ENCODE data around the gene GALNTL6. TPM values are rescaled to one million over a fixed set of nuclear protein-coding genes. Genes with fewer than 3 reads are reported as not detected.

Gene GALNTL6
- total RNA-seq, 1 donor from 2014 or later: not detected

DNA sequence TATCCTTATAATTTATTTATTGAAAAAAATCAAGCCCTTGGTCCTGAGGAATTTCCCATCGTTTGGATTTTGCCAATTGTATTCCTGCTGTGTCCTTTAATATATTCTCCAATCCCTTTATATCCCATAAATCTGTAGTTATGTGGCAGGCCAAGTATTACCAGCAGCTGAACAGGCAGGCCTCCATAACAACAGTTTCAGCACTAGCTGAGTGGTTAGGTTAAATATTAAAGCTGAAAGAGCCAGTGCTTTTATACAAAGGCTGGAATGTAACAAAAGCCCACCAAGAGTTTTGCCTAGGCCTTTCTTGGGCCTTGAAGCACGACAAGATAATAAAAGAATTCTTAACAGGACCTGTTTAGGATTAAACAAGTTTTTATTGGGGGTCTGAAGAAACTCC, 988.8 kb downstream of the GALNTL6 start:
- no peak overlapping the region for H3K4me3 ChIP-seq (ENCODE audit: low read depth, low read length)
- FAIRE-seq: no peak
- TF ChIP-seq, protein P1, sequence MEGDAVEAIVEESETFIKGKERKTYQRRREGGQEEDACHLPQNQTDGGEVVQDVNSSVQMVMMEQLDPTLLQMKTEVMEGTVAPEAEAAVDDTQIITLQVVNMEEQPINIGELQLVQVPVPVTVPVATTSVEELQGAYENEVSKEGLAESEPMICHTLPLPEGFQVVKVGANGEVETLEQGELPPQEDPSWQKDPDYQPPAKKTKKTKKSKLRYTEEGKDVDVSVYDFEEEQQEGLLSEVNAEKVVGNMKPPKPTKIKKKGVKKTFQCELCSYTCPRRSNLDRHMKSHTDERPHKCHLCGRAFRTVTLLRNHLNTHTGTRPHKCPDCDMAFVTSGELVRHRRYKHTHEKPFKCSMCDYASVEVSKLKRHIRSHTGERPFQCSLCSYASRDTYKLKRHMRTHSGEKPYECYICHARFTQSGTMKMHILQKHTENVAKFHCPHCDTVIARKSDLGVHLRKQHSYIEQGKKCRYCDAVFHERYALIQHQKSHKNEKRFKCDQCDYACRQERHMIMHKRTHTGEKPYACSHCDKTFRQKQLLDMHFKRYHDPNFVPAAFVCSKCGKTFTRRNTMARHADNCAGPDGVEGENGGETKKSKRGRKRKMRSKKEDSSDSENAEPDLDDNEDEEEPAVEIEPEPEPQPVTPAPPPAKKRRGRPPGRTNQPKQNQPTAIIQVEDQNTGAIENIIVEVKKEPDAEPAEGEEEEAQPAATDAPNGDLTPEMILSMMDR (IDR thresholded peaks at IDR 0.05; ENCODE audit: insufficient read depth, low read length, severe bottlenecking): no peak
- H3K27me3 ChIP-seq (ENCODE audit: control insufficient read depth, insufficient read depth, low read length): no peaks in the 10 kb centered on the region
- no peak for DNase-seq (ENCODE audit: low read depth)
- no peaks in the 10 kb centered on the region for H3K36me3 ChIP-seq (ENCODE audit: control insufficient read depth, insufficient read depth, low read length)

DNA sequence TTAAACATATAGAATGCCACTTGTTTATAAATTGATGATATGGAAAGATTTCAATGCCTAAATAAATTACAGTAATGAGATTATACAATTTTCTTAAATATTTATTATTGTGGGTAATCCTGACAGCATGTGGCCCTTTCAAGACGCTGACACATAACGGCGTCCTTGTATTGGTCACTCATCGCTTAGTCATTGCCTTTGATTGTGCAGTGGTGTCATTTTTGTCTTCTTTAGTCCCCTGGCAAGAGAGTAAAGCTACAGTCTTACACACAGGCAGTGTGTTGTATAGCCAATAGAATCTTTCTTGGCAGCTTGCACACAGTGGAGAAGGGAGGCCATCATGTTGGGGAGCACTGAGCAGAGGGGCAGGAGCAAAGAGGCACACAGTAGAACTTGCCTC, 993.6 kb downstream of the GALNTL6 start:
- H3K27me3 ChIP-seq (ENCODE audit: control insufficient read depth, insufficient read depth, low read length): no peaks in the 10 kb centered on the region
- FAIRE-seq (no peak), DNase-seq (ENCODE audit: low read depth) (no peak)
- TF ChIP-seq, protein P1 (IDR thresholded peaks at IDR 0.05; ENCODE audit: insufficient read depth, low read length, severe bottlenecking): no peak
- no peak overlapping the region for H3K4me3 ChIP-seq (ENCODE audit: low read depth, low read length)
- H3K36me3 ChIP-seq (ENCODE audit: control insufficient read depth, insufficient read depth, low read length): no peaks in the 10 kb centered on the region

DNA sequence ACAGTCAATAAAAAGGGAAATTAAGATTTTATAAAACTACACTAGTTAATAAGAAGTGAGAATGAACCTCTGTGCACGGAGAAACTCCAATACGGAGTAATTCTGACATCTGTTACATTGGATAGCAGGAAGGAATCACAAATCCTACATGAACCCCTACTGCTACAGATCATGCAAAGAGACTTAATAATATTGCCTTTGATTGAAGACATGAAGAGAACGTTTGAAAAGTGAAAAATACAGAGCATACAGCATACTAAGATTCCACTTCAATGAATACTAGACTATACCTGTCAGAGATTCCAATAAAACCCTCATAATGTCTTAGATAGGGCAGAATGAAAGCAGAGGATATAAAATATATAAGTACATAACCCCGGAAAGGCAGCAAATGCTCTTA, 995.0 kb downstream of the GALNTL6 start:
- TF ChIP-seq, protein P1 (IDR thresholded peaks at IDR 0.05; ENCODE audit: insufficient read depth, low read length, severe bottlenecking): no peak
- H3K36me3 ChIP-seq (ENCODE audit: control insufficient read depth, insufficient read depth, low read length): no peaks in the 10 kb centered on the region
- H3K4me3 ChIP-seq (ENCODE audit: low read depth, low read length): no peak overlapping the region
- no peak for FAIRE-seq
- DNase-seq (ENCODE audit: low read depth): no peak
- no peaks in the 10 kb centered on the region for H3K27me3 ChIP-seq (ENCODE audit: control insufficient read depth, insufficient read depth, low read length)

DNA sequence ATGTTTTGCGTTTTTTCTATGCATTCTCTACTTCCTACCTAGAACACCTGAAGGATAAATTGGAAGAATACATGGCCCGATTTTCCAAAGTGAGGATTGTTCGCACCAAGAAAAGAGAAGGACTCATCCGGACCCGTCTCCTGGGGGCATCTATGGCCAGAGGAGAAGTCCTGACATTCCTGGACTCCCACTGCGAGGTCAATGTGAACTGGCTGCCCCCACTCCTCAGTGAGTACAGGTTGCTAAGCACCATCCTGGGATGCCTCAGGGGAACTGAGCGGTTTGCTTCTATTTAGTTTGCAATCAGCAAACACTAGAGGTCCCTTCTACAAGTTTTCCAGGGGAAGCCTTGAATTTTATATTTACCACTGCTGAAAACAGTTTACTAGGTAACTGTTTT, 996.1 kb downstream of the GALNTL6 start:
- Histone ChIP-seq H3K4me3 (ENCODE audit: low read depth, low read length) (no peak overlapping the region), H3K27me3 (ENCODE audit: control insufficient read depth, insufficient read depth, low read length) (no peaks in the 10 kb centered on the region), H3K36me3 (ENCODE audit: control insufficient read depth, insufficient read depth, low read length) (no peaks in the 10 kb centered on the region)
- DNase-seq (ENCODE audit: low read depth) (no peak), FAIRE-seq (no peak)
- TF ChIP-seq, protein P1 (IDR thresholded peaks at IDR 0.05; ENCODE audit: insufficient read depth, low read length, severe bottlenecking): no peak

DNA sequence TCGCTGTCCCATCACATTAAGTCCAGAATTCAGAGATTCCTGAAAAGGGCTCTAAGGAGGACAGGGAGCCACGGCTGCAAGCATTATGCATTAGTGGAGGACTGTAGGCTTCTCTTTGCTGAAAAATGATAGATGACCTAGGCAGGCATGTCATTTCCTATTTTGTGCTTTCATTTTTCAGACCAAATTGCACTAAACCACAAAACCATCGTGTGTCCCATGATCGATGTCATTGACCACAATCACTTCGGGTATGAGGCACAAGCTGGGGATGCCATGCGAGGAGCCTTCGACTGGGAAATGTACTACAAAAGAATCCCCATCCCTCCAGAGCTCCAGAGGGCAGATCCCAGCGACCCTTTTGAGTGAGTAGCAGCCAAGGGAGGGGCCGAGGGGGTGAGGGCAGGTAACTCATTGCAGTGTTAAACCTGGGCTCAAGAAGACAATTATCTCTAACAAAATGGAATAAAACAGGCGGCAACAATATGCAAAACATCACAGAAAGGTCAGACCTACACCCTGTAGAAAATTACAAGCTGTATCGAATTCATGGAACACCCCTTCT, 1000.2 kb downstream of the GALNTL6 start:
- H3K27me3 ChIP-seq (ENCODE audit: control insufficient read depth, insufficient read depth, low read length): no peaks in the 10 kb centered on the region
- FAIRE-seq: peak; percentile 66

More for the DNA sequence above, 1000.2 kb downstream of the GALNTL6 start:
- Histone ChIP-seq H3K4me3 (ENCODE audit: low read depth, low read length) (no peak overlapping the region), H3K36me3 (ENCODE audit: control insufficient read depth, insufficient read depth, low read length) (no peaks in the 10 kb centered on the region)
- DNase-seq (ENCODE audit: low read depth): no peak
- TF ChIP-seq, protein P1 (IDR thresholded peaks at IDR 0.05; ENCODE audit: insufficient read depth, low read length, severe bottlenecking): no peak
